Measurements from ENCODE around the gene ARHGAP23. TPM values are rescaled to one million over a fixed set of nuclear protein-coding genes. Genes with fewer than 3 reads are reported as not detected.
A peak's percentile ranks its signal among the peaks of the same experiment; 100 is the strongest.

The ARHGAP23 gene
- polyA plus RNA-seq, 3 donors = 0.03 to 0.21 (median 0.09) TPM

- H3K27me3 Mint-ChIP-seq (ENCODE audit: low read depth in 3 of 3) = peaks cover 43 to 60% (median 43%) of the 10 kb centered on the region in 3 donors
- Histone ChIP-seq H4K20me1 (ENCODE audit: insufficient read depth, low read length) (no peaks in the 10 kb centered on the region), H3K79me2 (ENCODE audit: insufficient read depth, low read length) (no peaks in the 10 kb centered on the region), H3K36me3 (replicated peaks in 1 of 2; ENCODE audit: control insufficient read depth in 1 of 2, insufficient read depth in 2 of 2, low read length in 2 of 2) (no peaks in the 10 kb centered on the region), H2AFZ (ENCODE audit: insufficient read depth, low read depth, low read length, poor library complexity, severe bottlenecking) (no peak overlapping the region), H3K4me3 (replicated peaks in 1 of 3; ENCODE audit: low read depth in 2 of 3, low read length in 3 of 3) (no peak overlapping the region), H3K27me3 (ENCODE audit: control insufficient read depth in 2 of 2, insufficient read depth in 2 of 2, low read length in 2 of 2) (peaks cover 13 to 43% of the 10 kb centered on the region in 2 donors), H3K9me3 (replicated peaks in 1 of 2; ENCODE audit: control insufficient read depth in 1 of 2, insufficient read depth in 1 of 2, low read length in 2 of 2) (peaks cover 0 to 12% of the 10 kb centered on the region in 2 donors), H3K4me2 (replicated peaks; ENCODE audit: extremely low read depth, low read length, poor library complexity, severe bottlenecking) (no peak overlapping the region), H3K4me1 (ENCODE audit: control insufficient read depth in 1 of 2, insufficient read depth in 2 of 2, low read length in 2 of 2) (peaks cover 12 to 13% of the 10 kb centered on the region in 2 donors), H3K9ac (ENCODE audit: insufficient read depth, low read length, poor library complexity, severe bottlenecking) (no peak overlapping the region), H3K27ac (ENCODE audit: low read depth in 1 of 2, low read length in 2 of 2) (no peak overlapping the region)
- TF ChIP-seq, protein P1, sequence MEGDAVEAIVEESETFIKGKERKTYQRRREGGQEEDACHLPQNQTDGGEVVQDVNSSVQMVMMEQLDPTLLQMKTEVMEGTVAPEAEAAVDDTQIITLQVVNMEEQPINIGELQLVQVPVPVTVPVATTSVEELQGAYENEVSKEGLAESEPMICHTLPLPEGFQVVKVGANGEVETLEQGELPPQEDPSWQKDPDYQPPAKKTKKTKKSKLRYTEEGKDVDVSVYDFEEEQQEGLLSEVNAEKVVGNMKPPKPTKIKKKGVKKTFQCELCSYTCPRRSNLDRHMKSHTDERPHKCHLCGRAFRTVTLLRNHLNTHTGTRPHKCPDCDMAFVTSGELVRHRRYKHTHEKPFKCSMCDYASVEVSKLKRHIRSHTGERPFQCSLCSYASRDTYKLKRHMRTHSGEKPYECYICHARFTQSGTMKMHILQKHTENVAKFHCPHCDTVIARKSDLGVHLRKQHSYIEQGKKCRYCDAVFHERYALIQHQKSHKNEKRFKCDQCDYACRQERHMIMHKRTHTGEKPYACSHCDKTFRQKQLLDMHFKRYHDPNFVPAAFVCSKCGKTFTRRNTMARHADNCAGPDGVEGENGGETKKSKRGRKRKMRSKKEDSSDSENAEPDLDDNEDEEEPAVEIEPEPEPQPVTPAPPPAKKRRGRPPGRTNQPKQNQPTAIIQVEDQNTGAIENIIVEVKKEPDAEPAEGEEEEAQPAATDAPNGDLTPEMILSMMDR (IDR thresholded peaks at IDR 0.05) = no peak
- H3K27ac Mint-ChIP-seq = no peak overlapping the region
- intact Hi-C loops (cut with micrococcal nuclease) = no loop called here
- peak overlapping the region in 1 of 2 donors; percentile 83 for H3K4me3 Mint-ChIP-seq
- no CpG with 5 or more reads among the region's 7 CpGs for WGBS (ENCODE audit: insufficient coverage)
- H3K9me3 Mint-ChIP-seq = peaks cover 0 to 4% (median 1%) of the 10 kb centered on the region in 7 donors
- peaks cover 0 to 2% of the 10 kb centered on the region in 2 donors for H3K36me3 Mint-ChIP-seq
- DNase-seq = no peak
- peaks cover 18% of the 10 kb centered on the region for H3K4me1 Mint-ChIP-seq
These were observed 10.1 kb upstream of the ARHGAP23 start for GRCh38 chr17:38418062-38418692.

DNA sequence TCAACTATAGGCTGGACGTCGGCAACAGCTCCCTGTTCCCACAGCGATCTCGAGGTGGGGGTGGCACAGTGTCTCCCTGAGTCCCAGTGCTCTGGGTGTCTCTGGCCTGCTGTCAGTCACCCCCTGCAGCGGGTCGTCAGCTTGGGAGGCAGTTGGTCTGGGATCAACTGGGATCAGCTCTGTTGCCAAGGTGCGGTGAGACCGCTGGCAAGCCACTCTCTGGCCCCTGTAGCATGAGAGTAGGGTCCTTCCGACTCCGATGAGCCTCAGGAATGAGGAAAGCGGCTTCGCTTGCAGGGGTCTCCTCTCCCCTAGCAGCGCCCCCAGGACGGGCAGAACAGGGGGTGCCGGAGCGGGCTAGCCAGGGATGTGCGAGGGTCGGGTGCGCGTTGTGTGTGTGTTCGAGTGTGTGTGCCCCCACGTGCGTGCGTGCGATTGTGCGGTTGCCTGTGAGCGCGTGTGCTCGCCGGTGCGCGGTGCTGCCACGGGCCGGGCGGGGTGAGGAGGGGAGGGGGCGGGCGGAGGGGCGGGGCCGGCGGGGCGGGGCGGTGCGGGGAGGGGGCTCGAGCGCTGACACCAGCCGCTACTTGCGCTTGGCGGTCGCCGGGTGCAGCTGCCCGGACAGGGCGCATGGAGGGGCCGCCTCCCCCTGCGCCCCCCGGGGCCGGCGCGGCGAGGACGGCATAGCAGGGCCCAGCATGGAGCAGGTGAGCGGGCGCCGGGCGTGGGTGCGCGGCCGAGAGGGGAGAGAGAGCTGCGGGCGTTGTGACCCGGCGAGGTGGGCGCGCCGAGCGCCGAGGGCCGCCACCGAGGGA, 9.4 kb upstream of the ARHGAP23 start:
- H3K27me3 Mint-ChIP-seq (ENCODE audit: low read depth in 3 of 3) = peaks cover 45 to 65% (median 47%) of the 10 kb centered on the region in 3 donors
- peaks cover 0 to 2% of the 10 kb centered on the region in 2 donors for H3K36me3 Mint-ChIP-seq
- H3K4me3 Mint-ChIP-seq = peak overlapping the region in 1 of 2 donors; percentile 83
- no peaks in the 10 kb centered on the region for H4K20me1 ChIP-seq (ENCODE audit: insufficient read depth, low read length)
- intact Hi-C loops (cut with micrococcal nuclease) = no loop called here
- DNase-seq = no peak
- peaks cover 0 to 4% (median 1%) of the 10 kb centered on the region in 7 donors for H3K9me3 Mint-ChIP-seq
- H3K36me3 ChIP-seq (replicated peaks in 1 of 2; ENCODE audit: control insufficient read depth in 1 of 2, insufficient read depth in 2 of 2, low read length in 2 of 2) = no peaks in the 10 kb centered on the region
- no peak overlapping the region for H3K4me2 ChIP-seq (replicated peaks; ENCODE audit: extremely low read depth, low read length, poor library complexity, severe bottlenecking)
- peaks cover 0 to 12% of the 10 kb centered on the region in 2 donors for H3K9me3 ChIP-seq (replicated peaks in 1 of 2; ENCODE audit: control insufficient read depth in 1 of 2, insufficient read depth in 1 of 2, low read length in 2 of 2)
- no peaks in the 10 kb centered on the region for H3K79me2 ChIP-seq (ENCODE audit: insufficient read depth, low read length)
- peak overlapping the region in 1 of 7 donors; percentile 70 for H3K27ac Mint-ChIP-seq
- WGBS (ENCODE audit: insufficient coverage) = 9% methylated on average over 26 of the region's 78 CpGs
- H2AFZ ChIP-seq (ENCODE audit: insufficient read depth, low read depth, low read length, poor library complexity, severe bottlenecking) = no peak overlapping the region
- H3K27me3 ChIP-seq (ENCODE audit: control insufficient read depth in 2 of 2, insufficient read depth in 2 of 2, low read length in 2 of 2) = peaks cover 13 to 43% of the 10 kb centered on the region in 2 donors
- H3K27ac ChIP-seq (ENCODE audit: low read depth in 1 of 2, low read length in 2 of 2) = no peak overlapping the region
- H3K4me1 ChIP-seq (ENCODE audit: control insufficient read depth in 1 of 2, insufficient read depth in 2 of 2, low read length in 2 of 2) = peaks cover 12 to 13% of the 10 kb centered on the region in 2 donors
- no peak overlapping the region for H3K9ac ChIP-seq (ENCODE audit: insufficient read depth, low read length, poor library complexity, severe bottlenecking)
- H3K4me3 ChIP-seq (replicated peaks in 1 of 3; ENCODE audit: low read depth in 2 of 3, low read length in 3 of 3) = no peak overlapping the region
- H3K4me1 Mint-ChIP-seq = peaks cover 18% of the 10 kb centered on the region
- TF ChIP-seq, protein P1 (IDR thresholded peaks at IDR 0.05) = no peak
